Neuronal stem cell (in vitro differentiated cells): ENCODE results near the gene CFLAR.

ENCODE experiments used
- DNase-seq: peaks from one replicate; pipeline ENCODE4 v3.0.0-alpha.2; 2013; ENCODE audit warnings: low spot score
- H2AFZ ChIP-seq: one replicate; pipeline ENCODE4 v1.6.1; 2013; ENCODE audit warnings: mild to moderate bottlenecking, low read length, inconsistent platforms
- H2AK5ac ChIP-seq: 2 replicates; pipeline ENCODE4 v1.6.1; 2013; ENCODE audit warnings: low read depth, mild to moderate bottlenecking, inconsistent platforms, low read length, moderate library complexity, mixed read lengths
- H2BK120ac ChIP-seq: 2 replicates; pipeline ENCODE4 v1.6.1; 2013; ENCODE audit warnings: low read depth, mild to moderate bottlenecking, inconsistent platforms, low read length, moderate library complexity, mixed read lengths
- H2BK12ac ChIP-seq: one replicate; pipeline ENCODE4 v1.6.1; 2013; ENCODE audit warnings: low read length, inconsistent platforms
- H2BK15ac ChIP-seq: 2 replicates; pipeline ENCODE4 v1.6.1; 2013; ENCODE audit warnings: mild to moderate bottlenecking, low read length, inconsistent platforms, mixed read lengths
- H2BK5ac ChIP-seq: one replicate; pipeline ENCODE4 v1.6.1; 2013; ENCODE audit warnings: inconsistent platforms, mild to moderate bottlenecking, low read length, moderate library complexity
- H3K14ac ChIP-seq: one replicate; pipeline ENCODE4 v1.6.1; 2013; ENCODE audit warnings: low read length, inconsistent platforms
- H3K18ac ChIP-seq: 2 replicates; pipeline ENCODE4 v1.6.1; 2013; ENCODE audit warnings: low read length, inconsistent platforms
- H3K23ac ChIP-seq: 2 replicates; pipeline ENCODE4 v1.6.1; 2013; ENCODE audit warnings: low read depth, mild to moderate bottlenecking, mixed read lengths, low read length, inconsistent platforms; ENCODE audit not compliant: poor library complexity
- H3K27ac ChIP-seq: replicated peaks from 3 replicates; pipeline ENCODE4 v1.5.1; 2013; ENCODE audit warnings: low read length, inconsistent platforms
- H3K27me3 ChIP-seq, 3 experiments: 2 replicates each; pipeline ENCODE4 v1.6.1; 2013; ENCODE audit warnings: low read length in 3 of 3, mild to moderate bottlenecking in 2 of 3, inconsistent platforms in 1 of 3, low read depth in 1 of 3, mixed read lengths in 1 of 3, moderate library complexity in 1 of 3; ENCODE audit not compliant: control insufficient read depth in 3 of 3, insufficient read depth in 3 of 3
- H3K36me3 ChIP-seq, 2 donors: replicated peaks in 1 of 2; 2 replicates each; pipeline ENCODE4 v1.6.1; 2013; ENCODE audit warnings: low read length in 2 of 2; ENCODE audit not compliant: control insufficient read depth in 2 of 2, insufficient read depth in 2 of 2
- H3K4ac ChIP-seq: 2 replicates; pipeline ENCODE4 v1.6.1; 2013; ENCODE audit warnings: inconsistent platforms, mild to moderate bottlenecking, low read length, moderate library complexity
- H3K4me1 ChIP-seq, 2 donors: 1 replicate in 1 of 2; 2 replicates in 1 of 2; pipeline ENCODE4 v1.6.1; 2013; ENCODE audit warnings: low read length in 2 of 2, low read depth in 1 of 2; ENCODE audit not compliant: control insufficient read depth in 2 of 2, insufficient read depth in 1 of 2
- H3K4me2 ChIP-seq: one replicate; pipeline ENCODE4 v1.6.1; 2013; ENCODE audit warnings: mild to moderate bottlenecking, low read length, inconsistent platforms; ENCODE audit not compliant: insufficient read depth, poor library complexity, severe bottlenecking
- H3K4me3 ChIP-seq, 2 donors: 2 replicates each; pipeline ENCODE4 v1.5.1; 2013; ENCODE audit warnings: low read length in 2 of 2, mild to moderate bottlenecking in 2 of 2, inconsistent platforms in 1 of 2, moderate library complexity in 1 of 2
- H3K79me1 ChIP-seq: one replicate; pipeline ENCODE4 v1.6.1; 2013; ENCODE audit warnings: low read depth, mild to moderate bottlenecking, inconsistent platforms, low read length, moderate library complexity
- H3K9ac ChIP-seq: one replicate; pipeline ENCODE4 v1.6.1; 2013; ENCODE audit warnings: mild to moderate bottlenecking, low read depth, low read length, inconsistent platforms; ENCODE audit not compliant: poor library complexity
- H3K9me3 ChIP-seq, 2 donors: replicated peaks in 1 of 2; 2 replicates each; pipeline versions ENCODE3 to v1.6.1; 2013; ENCODE audit warnings: low read length in 2 of 2, mild to moderate bottlenecking in 2 of 2, inconsistent platforms in 1 of 2, low read depth in 1 of 2, mixed read lengths in 1 of 2, moderate library complexity in 1 of 2; ENCODE audit not compliant: control insufficient read depth in 2 of 2, insufficient read depth in 1 of 2
- H4K8ac ChIP-seq: one replicate; pipeline ENCODE4 v1.6.1; 2013; ENCODE audit warnings: low read depth, mild to moderate bottlenecking, inconsistent platforms, low read length, moderate library complexity
- H4K91ac ChIP-seq: one replicate; pipeline ENCODE4 v1.6.1; 2013; ENCODE audit warnings: low read length, low read depth, mild to moderate bottlenecking, inconsistent platforms; ENCODE audit not compliant: poor library complexity
- WGBS, 2 donors: extraction: QIAGEN DNeasy Blood & Tissue Kit; methylation state at CpG; one replicate each; pipeline ENCODE4 v1.1.7; 2013; ENCODE audit warnings: missing lambda C conversion rate in 2 of 2, mixed read lengths in 1 of 2; ENCODE audit not compliant: insufficient read length in 2 of 2, insufficient replicate concordance in 1 of 2; ENCODE audit errors: extremely low coverage in 2 of 2; 5-methylcytosine and 5-hydroxymethylcytosine counted together

The CFLAR gene

DNA sequence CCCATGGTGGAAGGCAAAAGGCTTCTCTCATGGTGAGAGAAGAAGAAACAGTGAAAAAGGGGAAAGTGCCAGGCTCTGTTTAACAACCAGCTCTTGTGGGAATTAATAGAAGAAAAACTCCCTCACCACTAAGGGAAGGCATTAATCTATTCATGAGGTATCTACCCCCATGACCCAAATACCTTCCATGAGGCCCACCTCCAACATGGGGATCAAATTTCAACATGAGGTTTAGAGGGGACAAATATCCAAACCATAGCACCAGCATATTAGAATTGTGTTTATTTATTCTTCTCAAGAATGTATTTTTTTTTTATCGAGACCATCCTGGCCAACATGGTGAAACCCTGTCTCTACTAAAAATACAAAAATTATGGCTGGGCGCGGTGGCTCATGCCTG lies 4.9 kb upstream of the CFLAR start:
- Histone ChIP-seq H3K4me3 (no peak overlapping the region), H3K14ac (no peak overlapping the region), H2AK5ac (no peak overlapping the region), H2BK12ac (no peak overlapping the region), H3K4me1 (no peaks in the 10 kb centered on the region), H4K91ac (no peak overlapping the region), H2BK5ac (no peak overlapping the region), H3K79me1 (no peaks in the 10 kb centered on the region), H3K9me3 (peaks cover 0 to 2% of the 10 kb centered on the region in 2 donors), H3K4ac (no peak overlapping the region), H3K27me3 (no peaks in the 10 kb centered on the region), H4K8ac (no peak overlapping the region), H2BK120ac (no peak overlapping the region), H3K9ac (no peak overlapping the region), H2AFZ (no peak overlapping the region), H2BK15ac (no peak overlapping the region), H3K23ac (no peak overlapping the region), H3K18ac (no peak overlapping the region), H3K27ac (no peak overlapping the region), H3K4me2 (no peak overlapping the region), H3K36me3 (no peaks in the 10 kb centered on the region)
- DNase-seq: no peak
- no CpG with 5 or more reads among the region's 3 CpGs for WGBS, 2 donors

- H2BK15ac ChIP-seq: no peak overlapping the region
- no peak overlapping the region for H2BK12ac ChIP-seq
- no peak overlapping the region for H3K27ac ChIP-seq
- H2AK5ac ChIP-seq: no peak overlapping the region
- no peak overlapping the region for H3K4me2 ChIP-seq
- no peak overlapping the region for H3K4me3 ChIP-seq
- H3K14ac ChIP-seq: no peak overlapping the region
- H3K4me1 ChIP-seq: peaks cover 0 to 2% of the 10 kb centered on the region in 2 donors
- no peak overlapping the region for H3K18ac ChIP-seq
- no peaks in the 10 kb centered on the region for H3K27me3 ChIP-seq
- WGBS, 2 donors: no CpG with 5 or more reads among the region's 4 CpGs
- no peak overlapping the region for H3K9ac ChIP-seq
- H2BK120ac ChIP-seq: no peak overlapping the region
- no peak for DNase-seq
- no peak overlapping the region for H4K91ac ChIP-seq
- H4K8ac ChIP-seq: no peak overlapping the region
- H3K4ac ChIP-seq: no peak overlapping the region
- no peak overlapping the region for H2BK5ac ChIP-seq
- no peaks in the 10 kb centered on the region for H3K79me1 ChIP-seq
- H2AFZ ChIP-seq: no peak overlapping the region
- no peak overlapping the region for H3K23ac ChIP-seq
- H3K36me3 ChIP-seq: no peaks in the 10 kb centered on the region
- H3K9me3 ChIP-seq: peaks cover 0 to 2% of the 10 kb centered on the region in 2 donors
Observed at GRCh38 chr2:201114350-201114749, 1.6 kb upstream of the CFLAR start.

- peaks cover 0 to 2% of the 10 kb centered on the region in 2 donors for H3K9me3 ChIP-seq
- H3K18ac ChIP-seq: no peak overlapping the region
- H3K23ac ChIP-seq: no peak overlapping the region
- no peak overlapping the region for H2AK5ac ChIP-seq
- H3K4me1 ChIP-seq: peaks cover 0 to 2% of the 10 kb centered on the region in 2 donors
- no peak overlapping the region for H2BK120ac ChIP-seq
- DNase-seq: no peak
- H3K4me2 ChIP-seq: no peak overlapping the region
- no peak overlapping the region for H2BK5ac ChIP-seq
- H3K27me3 ChIP-seq: no peaks in the 10 kb centered on the region
- H3K4ac ChIP-seq: no peak overlapping the region
- H3K14ac ChIP-seq: no peak overlapping the region
- H2AFZ ChIP-seq: no peak overlapping the region
- H3K79me1 ChIP-seq: no peaks in the 10 kb centered on the region
- H4K8ac ChIP-seq: no peak overlapping the region
- H3K27ac ChIP-seq: no peak overlapping the region
- H2BK12ac ChIP-seq: no peak overlapping the region
- no peak overlapping the region for H3K4me3 ChIP-seq
- no peak overlapping the region for H2BK15ac ChIP-seq
- no peak overlapping the region for H3K9ac ChIP-seq
- no peak overlapping the region for H4K91ac ChIP-seq
- H3K36me3 ChIP-seq: no peaks in the 10 kb centered on the region
Observed at GRCh38 chr2:201114846-201115245, 1.1 kb upstream of the CFLAR start.

GRCh38 chr2:201116959-201117734 lies 1.2 kb downstream of the CFLAR start:
- DNase-seq: no peak
- H3K27ac ChIP-seq: no peak overlapping the region

More at GRCh38 chr2:201116959-201117734, 1.2 kb downstream of the CFLAR start:
- Histone ChIP-seq H3K4me1 (peaks cover 0 to 2% of the 10 kb centered on the region in 2 donors), H2AFZ (peak overlapping the region; percentile 92), H3K23ac (no peak overlapping the region), H3K36me3 (no peaks in the 10 kb centered on the region), H4K91ac (no peak overlapping the region), H3K4me3 (peak overlapping the region; percentile 52 to 76), H2AK5ac (no peak overlapping the region), H3K4ac (no peak overlapping the region), H3K9me3 (peaks cover 0 to 2% of the 10 kb centered on the region in 2 donors), H2BK5ac (no peak overlapping the region), H2BK120ac (peak overlapping the region; percentile 77), H2BK15ac (no peak overlapping the region), H4K8ac (no peak overlapping the region), H3K14ac (no peak overlapping the region), H3K4me2 (peak overlapping the region; percentile 69), H2BK12ac (no peak overlapping the region), H3K79me1 (no peaks in the 10 kb centered on the region), H3K9ac (no peak overlapping the region), H3K18ac (peak overlapping the region; percentile 50), H3K27me3 (no peaks in the 10 kb centered on the region)
- WGBS, 2 donors: no CpG with 5 or more reads among the region's 22 CpGs
